Memory B cell (primary cell): ENCODE data around the gene GPR158.
"Not testable (repeated sequence)": the region's sequence is repeated elsewhere in the genome, so short reads cannot be mapped to it uniquely, and the experiment has no call there.

ENCODE experiments used
- ATAC-seq: fragments of 150-1000 bp; cut with Tn5 transposase; 2 replicates; pipeline ENCODE4 v1.10.0; 2021; ENCODE audit warnings: low read depth, mild to moderate bottlenecking, moderate library complexity
- DNase-seq, 2 donors: peaks; one replicate each; pipeline ENCODE4 v3.0.0; 2022; ENCODE audit warnings: low spot score in 2 of 2
- H3K27ac Mint-ChIP-seq: one replicate; pipeline ENCODE4 v1.8.0; 2022; ENCODE audit warnings: mild to moderate bottlenecking, moderate library complexity, mixed read lengths
- H3K27me3 Mint-ChIP-seq: one replicate; pipeline ENCODE4 v1.8.0; 2022; ENCODE audit warnings: mixed read lengths
- H3K36me3 Mint-ChIP-seq: one replicate; pipeline ENCODE4 v1.8.0; 2022; ENCODE audit warnings: mild to moderate bottlenecking, mixed read lengths
- H3K4me1 Mint-ChIP-seq: one replicate; pipeline ENCODE4 v1.8.0; 2022; ENCODE audit warnings: mixed read lengths
- H3K4me3 Mint-ChIP-seq: one replicate; pipeline ENCODE4 v1.8.0; 2022; ENCODE audit warnings: mild to moderate bottlenecking, moderate library complexity, mixed read lengths
- H3K9me3 Mint-ChIP-seq: one replicate; pipeline ENCODE4 v1.8.0; 2022; ENCODE audit warnings: mixed read lengths

GPR158 gene

DNA sequence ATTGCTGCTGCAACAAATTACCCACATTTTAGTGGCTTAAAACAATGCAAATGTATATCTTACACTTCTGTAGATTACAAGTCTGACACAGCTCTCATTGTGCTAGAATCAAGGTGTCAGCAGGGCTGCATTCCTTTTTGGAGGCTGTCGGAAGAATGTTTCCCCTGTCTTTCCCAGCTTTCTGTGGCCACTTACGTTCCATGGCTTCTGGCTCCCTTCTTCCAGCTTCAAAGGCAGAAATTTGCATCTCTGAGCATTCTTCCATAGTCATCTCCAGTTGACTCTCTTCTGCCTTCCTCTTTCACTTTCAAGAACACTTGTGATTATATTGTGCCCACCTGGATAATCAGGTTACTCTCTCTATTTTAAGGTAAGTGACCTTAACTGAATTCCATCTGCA lies 125.3 kb downstream of the GPR158 start:
- Mint-ChIP-seq H3K4me3 (no peak overlapping the region), H3K9me3 (peaks cover 3% of the 10 kb centered on the region), H3K27ac (no peak overlapping the region), H3K36me3 (no peaks in the 10 kb centered on the region), H3K27me3 (no peaks in the 10 kb centered on the region), H3K4me1 (no peaks in the 10 kb centered on the region)
- no peak for DNase-seq
- ATAC-seq: no peak

- no peak for ATAC-seq
- no peak overlapping the region for H3K4me3 Mint-ChIP-seq
- no peaks in the 10 kb centered on the region for H3K4me1 Mint-ChIP-seq
- peaks cover 11% of the 10 kb centered on the region for H3K9me3 Mint-ChIP-seq
- H3K27me3 Mint-ChIP-seq: no peaks in the 10 kb centered on the region
- H3K36me3 Mint-ChIP-seq: no peaks in the 10 kb centered on the region
- no peak overlapping the region for H3K27ac Mint-ChIP-seq
- DNase-seq: no peak
Measured at GRCh38 chr10:25304606-25305005, 129.8 kb downstream of the GPR158 start.

- no peak for ATAC-seq
- Mint-ChIP-seq H3K4me3 (no peak overlapping the region), H3K27me3 (no peaks in the 10 kb centered on the region), H3K27ac (no peak overlapping the region), H3K36me3 (no peaks in the 10 kb centered on the region), H3K4me1 (no peaks in the 10 kb centered on the region), H3K9me3 (peaks cover 10% of the 10 kb centered on the region)
- no peak for DNase-seq
Measured at GRCh38 chr10:25306386-25306785, 131.6 kb downstream of the GPR158 start.

DNA sequence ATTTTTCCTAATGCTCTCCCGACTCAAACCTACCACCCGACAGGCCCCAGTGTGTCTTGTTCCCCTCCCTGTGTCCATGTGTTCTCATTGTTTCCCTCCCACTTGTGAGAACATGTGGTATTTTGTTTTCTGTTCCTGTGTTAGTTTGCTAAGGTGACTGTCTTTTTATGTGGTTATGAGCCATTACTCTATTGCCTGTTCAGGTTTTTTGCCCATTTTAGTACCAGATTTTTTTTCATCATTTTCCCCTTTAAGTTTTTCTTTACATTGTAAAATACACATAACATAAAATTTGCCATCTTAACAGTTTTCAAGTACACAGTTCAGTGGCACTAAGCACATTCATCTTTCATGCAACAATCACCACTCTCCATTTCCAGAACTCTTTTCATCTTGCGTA lies 133.5 kb downstream of the GPR158 start:
- DNase-seq: no peak
- H3K9me3 Mint-ChIP-seq: peaks cover 10% of the 10 kb centered on the region
- no peaks in the 10 kb centered on the region for H3K36me3 Mint-ChIP-seq
- no peak overlapping the region for H3K4me3 Mint-ChIP-seq
- no peak overlapping the region for H3K27ac Mint-ChIP-seq
- H3K4me1 Mint-ChIP-seq: no peaks in the 10 kb centered on the region
- ATAC-seq: no peak
- H3K27me3 Mint-ChIP-seq: no peaks in the 10 kb centered on the region

DNA sequence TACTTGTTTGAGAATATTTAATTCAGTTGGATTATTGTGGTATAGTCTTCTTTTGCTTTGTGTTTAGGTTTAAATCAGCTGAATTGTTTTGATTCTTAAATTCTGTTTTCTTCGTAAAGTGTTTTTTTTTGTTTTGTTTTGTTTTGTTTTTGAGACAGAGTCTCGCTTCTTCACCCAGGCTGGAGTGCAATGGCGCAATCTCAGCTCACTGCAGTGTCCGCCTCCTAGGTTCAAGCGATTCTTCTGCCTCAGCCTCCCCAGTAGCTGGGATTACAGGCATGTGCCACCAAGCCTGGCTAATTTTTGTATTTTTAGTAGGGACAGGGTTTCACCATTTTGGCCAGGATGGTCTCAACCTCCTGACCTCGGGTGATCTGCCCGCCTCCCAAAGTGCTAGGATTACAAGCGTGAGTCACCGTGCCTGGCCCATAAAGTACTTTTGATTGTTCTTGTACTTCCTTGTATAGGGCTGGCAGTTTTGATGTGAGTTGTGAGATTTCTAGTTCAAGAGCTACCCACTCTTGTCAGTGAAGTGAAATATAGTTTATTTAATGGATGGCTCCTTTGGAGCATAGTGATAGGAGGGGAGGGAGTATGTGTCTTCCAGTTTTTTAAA lies 142.9 kb downstream of the GPR158 start:
- not testable (repeated sequence) for DNase-seq, H3K4me3 Mint-ChIP-seq, H3K9me3 Mint-ChIP-seq, ATAC-seq, H3K4me1 Mint-ChIP-seq, H3K27ac Mint-ChIP-seq, H3K27me3 Mint-ChIP-seq, H3K36me3 Mint-ChIP-seq

- peaks cover 9% of the 10 kb centered on the region for H3K9me3 Mint-ChIP-seq
- no peaks in the 10 kb centered on the region for H3K27me3 Mint-ChIP-seq
- no peaks in the 10 kb centered on the region for H3K36me3 Mint-ChIP-seq
- DNase-seq (no peak), ATAC-seq (no peak)
- H3K4me1 Mint-ChIP-seq: no peaks in the 10 kb centered on the region
- H3K4me3 Mint-ChIP-seq: no peak overlapping the region
- H3K27ac Mint-ChIP-seq: no peak overlapping the region
Measured at GRCh38 chr10:25327273-25327672, 152.5 kb downstream of the GPR158 start.

DNA sequence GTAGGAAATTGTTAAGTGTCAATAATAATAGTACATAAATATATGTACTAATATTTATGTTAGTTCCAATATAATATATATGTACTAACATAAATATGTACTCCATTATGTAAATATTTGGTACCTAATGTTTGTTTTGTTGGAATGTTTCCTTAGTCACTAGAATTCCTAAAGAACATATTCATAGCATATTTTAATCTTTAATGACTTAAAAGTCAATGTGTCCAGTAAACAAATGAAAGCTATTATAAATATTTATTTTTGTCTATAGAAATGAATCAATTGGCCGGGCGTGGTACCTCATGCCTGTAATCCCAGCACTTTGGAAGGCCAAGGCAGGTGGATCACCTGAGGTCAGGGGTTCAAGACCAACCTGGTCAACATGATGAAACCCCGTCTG lies 153.6 kb downstream of the GPR158 start:
- H3K4me1 Mint-ChIP-seq: no peaks in the 10 kb centered on the region
- H3K4me3 Mint-ChIP-seq: no peak overlapping the region
- no peak overlapping the region for H3K27ac Mint-ChIP-seq
- peaks cover 9% of the 10 kb centered on the region for H3K9me3 Mint-ChIP-seq
- ATAC-seq (no peak), DNase-seq (no peak)
- H3K36me3 Mint-ChIP-seq: no peaks in the 10 kb centered on the region
- H3K27me3 Mint-ChIP-seq: no peaks in the 10 kb centered on the region

DNA sequence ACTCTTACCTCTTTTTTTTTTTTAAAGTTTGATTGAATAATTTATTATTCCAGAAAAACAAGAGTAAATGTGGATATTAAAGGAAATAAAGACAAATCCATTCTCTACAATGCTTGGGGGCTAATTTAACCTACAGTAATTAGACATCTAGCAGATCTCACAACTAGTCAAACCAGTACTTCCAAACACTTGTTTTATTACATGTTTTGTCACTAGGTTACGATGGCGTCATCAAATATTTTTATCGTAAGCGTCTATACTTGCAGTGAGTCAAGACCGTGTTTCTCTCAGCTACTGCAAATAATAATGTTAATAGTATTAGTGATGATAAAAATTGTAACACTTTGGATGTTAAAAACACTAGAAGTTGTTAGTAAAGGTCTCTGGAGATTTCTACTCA lies 154.8 kb downstream of the GPR158 start:
- not testable (repeated sequence) for ATAC-seq, H3K4me1 Mint-ChIP-seq, H3K9me3 Mint-ChIP-seq, H3K27ac Mint-ChIP-seq, H3K36me3 Mint-ChIP-seq, H3K4me3 Mint-ChIP-seq, H3K27me3 Mint-ChIP-seq, DNase-seq

GRCh38 chr10:25334445-25334844 lies 159.6 kb downstream of the GPR158 start:
- H3K9me3 Mint-ChIP-seq: peaks cover 2% of the 10 kb centered on the region
- H3K4me3 Mint-ChIP-seq: no peak overlapping the region
- H3K27me3 Mint-ChIP-seq: no peaks in the 10 kb centered on the region
- DNase-seq: no peak
- ATAC-seq: no peak
- H3K36me3 Mint-ChIP-seq: no peaks in the 10 kb centered on the region
- no peaks in the 10 kb centered on the region for H3K4me1 Mint-ChIP-seq
- H3K27ac Mint-ChIP-seq: no peak overlapping the region

GRCh38 chr10:25336330-25336729 lies 161.5 kb downstream of the GPR158 start:
- DNase-seq (no peak), ATAC-seq (no peak)
- Mint-ChIP-seq H3K27me3 (no peaks in the 10 kb centered on the region), H3K36me3 (no peaks in the 10 kb centered on the region), H3K9me3 (peaks cover 2% of the 10 kb centered on the region), H3K4me1 (no peaks in the 10 kb centered on the region), H3K27ac (no peak overlapping the region), H3K4me3 (no peak overlapping the region)

GRCh38 chr10:25338271-25338670 lies 163.5 kb downstream of the GPR158 start:
- Mint-ChIP-seq H3K9me3 (peaks cover 2% of the 10 kb centered on the region), H3K36me3 (no peaks in the 10 kb centered on the region), H3K27ac (no peak overlapping the region), H3K4me1 (no peaks in the 10 kb centered on the region), H3K4me3 (no peak overlapping the region), H3K27me3 (no peaks in the 10 kb centered on the region)
- ATAC-seq (no peak), DNase-seq (no peak)

DNA sequence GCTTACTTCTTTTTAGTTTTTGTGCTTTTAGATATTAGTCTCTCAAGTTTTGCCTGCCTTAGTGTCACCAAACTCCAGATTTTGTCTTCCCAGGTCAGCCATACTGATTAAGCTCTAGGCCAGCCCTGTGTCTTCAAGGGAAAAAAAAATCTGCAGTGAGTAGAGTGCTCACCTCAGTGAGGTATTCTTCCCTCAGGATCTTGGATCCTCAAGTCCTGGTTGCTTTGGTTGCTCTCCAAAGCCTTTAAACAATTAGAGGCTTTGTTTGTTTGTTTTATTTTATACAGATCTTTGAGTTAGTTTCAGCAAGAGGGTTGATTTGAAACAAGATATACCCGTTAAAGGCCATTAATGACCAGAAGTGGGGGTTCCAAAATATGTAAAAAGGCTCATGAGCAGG lies 165.2 kb downstream of the GPR158 start:
- DNase-seq (no peak), ATAC-seq (no peak)
- no peak overlapping the region for H3K4me3 Mint-ChIP-seq
- no peaks in the 10 kb centered on the region for H3K4me1 Mint-ChIP-seq
- H3K9me3 Mint-ChIP-seq: peaks cover 2% of the 10 kb centered on the region
- no peaks in the 10 kb centered on the region for H3K27me3 Mint-ChIP-seq
- H3K36me3 Mint-ChIP-seq: no peaks in the 10 kb centered on the region
- no peak overlapping the region for H3K27ac Mint-ChIP-seq

DNA sequence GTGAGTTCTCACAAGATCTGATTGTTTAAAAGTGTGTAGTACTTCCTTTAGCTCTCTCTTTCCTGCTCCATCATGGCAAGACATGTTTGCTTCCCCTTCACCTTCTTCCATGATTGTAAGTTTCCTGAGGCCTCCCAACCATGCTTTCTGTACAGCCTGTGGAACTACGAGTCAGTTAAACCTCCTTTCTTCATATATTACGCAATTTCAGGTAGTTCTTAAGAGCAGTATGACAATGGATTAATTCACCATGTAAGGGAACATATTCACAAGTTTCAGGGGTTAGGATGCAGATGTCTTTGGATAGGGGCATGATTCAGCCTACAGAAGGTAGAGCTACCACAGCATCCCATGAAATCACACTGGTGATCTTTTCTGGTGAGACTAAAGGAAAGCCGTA lies 174.7 kb downstream of the GPR158 start:
- no peaks in the 10 kb centered on the region for H3K27me3 Mint-ChIP-seq
- H3K4me1 Mint-ChIP-seq: no peaks in the 10 kb centered on the region
- no peak overlapping the region for H3K27ac Mint-ChIP-seq
- H3K36me3 Mint-ChIP-seq: no peaks in the 10 kb centered on the region
- no peak overlapping the region for H3K4me3 Mint-ChIP-seq
- peaks cover 1% of the 10 kb centered on the region for H3K9me3 Mint-ChIP-seq
- ATAC-seq (no peak), DNase-seq (no peak)

- H3K4me1 Mint-ChIP-seq: no peaks in the 10 kb centered on the region
- H3K9me3 Mint-ChIP-seq: peaks cover 24% of the 10 kb centered on the region
- no peaks in the 10 kb centered on the region for H3K27me3 Mint-ChIP-seq
- H3K27ac Mint-ChIP-seq: no peak overlapping the region
- no peaks in the 10 kb centered on the region for H3K36me3 Mint-ChIP-seq
- ATAC-seq (no peak), DNase-seq (no peak)
- H3K4me3 Mint-ChIP-seq: no peak overlapping the region
Measured at GRCh38 chr10:25356609-25357008, 181.8 kb downstream of the GPR158 start.

- no peak for ATAC-seq
- Mint-ChIP-seq H3K27ac (no peak overlapping the region), H3K4me3 (no peak overlapping the region), H3K9me3 (peaks cover 27% of the 10 kb centered on the region), H3K27me3 (no peaks in the 10 kb centered on the region), H3K4me1 (no peaks in the 10 kb centered on the region), H3K36me3 (no peaks in the 10 kb centered on the region)
- no peak for DNase-seq
Measured at GRCh38 chr10:25357269-25357668, 182.5 kb downstream of the GPR158 start.
